NB4 (cell line): ENCODE results near the gene ADGRB3.

Source experiments
- MYC ChIP-seq: IDR thresholded peaks from 2 replicates; pipeline ENCODE4 v1.6.1; 2011; ENCODE audit warnings: low read depth, low read length
- POLR2A ChIP-seq: IDR thresholded peaks from 2 replicates; pipeline ENCODE4 v1.6.1; 2011; ENCODE audit warnings: mild to moderate bottlenecking; ENCODE audit not compliant: insufficient read length; ENCODE audit errors: extremely low read depth
- TF ChIP-seq, protein P1 (sequence below): IDR thresholded peaks from one replicate; pipeline ENCODE4 v1.5.1; 2012; ENCODE audit warnings: low read depth, low read length

DNA sequence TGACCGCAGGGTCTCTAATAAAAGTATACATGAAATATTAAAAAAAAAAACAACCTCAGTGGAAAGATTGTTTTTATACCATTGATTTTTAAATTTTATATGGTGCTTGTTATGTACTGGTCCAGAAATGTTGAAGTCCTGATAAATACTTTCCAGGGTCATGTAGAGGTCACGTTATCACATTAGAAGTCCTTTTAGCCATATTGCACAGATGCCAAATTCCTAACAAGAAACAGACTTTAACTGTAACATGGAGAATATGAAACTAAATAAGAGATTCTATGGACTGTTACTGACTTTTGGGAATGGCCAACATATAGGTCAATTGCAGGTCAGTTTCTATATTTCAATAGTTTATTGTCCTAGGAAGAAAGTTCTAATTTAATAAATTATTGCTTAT, 89.0 kb downstream of the ADGRB3 start:
- TF ChIP-seq, protein P1, sequence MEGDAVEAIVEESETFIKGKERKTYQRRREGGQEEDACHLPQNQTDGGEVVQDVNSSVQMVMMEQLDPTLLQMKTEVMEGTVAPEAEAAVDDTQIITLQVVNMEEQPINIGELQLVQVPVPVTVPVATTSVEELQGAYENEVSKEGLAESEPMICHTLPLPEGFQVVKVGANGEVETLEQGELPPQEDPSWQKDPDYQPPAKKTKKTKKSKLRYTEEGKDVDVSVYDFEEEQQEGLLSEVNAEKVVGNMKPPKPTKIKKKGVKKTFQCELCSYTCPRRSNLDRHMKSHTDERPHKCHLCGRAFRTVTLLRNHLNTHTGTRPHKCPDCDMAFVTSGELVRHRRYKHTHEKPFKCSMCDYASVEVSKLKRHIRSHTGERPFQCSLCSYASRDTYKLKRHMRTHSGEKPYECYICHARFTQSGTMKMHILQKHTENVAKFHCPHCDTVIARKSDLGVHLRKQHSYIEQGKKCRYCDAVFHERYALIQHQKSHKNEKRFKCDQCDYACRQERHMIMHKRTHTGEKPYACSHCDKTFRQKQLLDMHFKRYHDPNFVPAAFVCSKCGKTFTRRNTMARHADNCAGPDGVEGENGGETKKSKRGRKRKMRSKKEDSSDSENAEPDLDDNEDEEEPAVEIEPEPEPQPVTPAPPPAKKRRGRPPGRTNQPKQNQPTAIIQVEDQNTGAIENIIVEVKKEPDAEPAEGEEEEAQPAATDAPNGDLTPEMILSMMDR, result no peak
- TF ChIP-seq POLR2A, result no peak
- no peak for TF ChIP-seq MYC
